ENCODE data around the gene NEUROG1. TPM values are rescaled to one million over a fixed set of nuclear protein-coding genes. Genes with fewer than 3 reads are reported as not detected.

NEUROG1 gene
- total and polyA plus RNA-seq, 4 donors: not detected

GRCh38 chr5:135484674-135485086 lies 51.1 kb downstream of the NEUROG1 start:
- no peak for DNase-seq
- peaks cover 0 to 25% (median 1%) of the 10 kb centered on the region in 5 donors for H3K4me1 ChIP-seq (ENCODE audit: control insufficient read depth in 5 of 5, insufficient read depth in 5 of 5, low read length in 5 of 5)
- no peaks in the 10 kb centered on the region for H3K36me3 ChIP-seq (ENCODE audit: control insufficient read depth in 4 of 4, insufficient read depth in 4 of 4, low read length in 4 of 4)
- no peak for ATAC-seq (ENCODE audit: insufficient read depth, low FRiP score)
- no peak overlapping the region for H3K4me3 ChIP-seq
- 54 to 84% methylated on average over 5 of the region's 5 CpGs for WGBS, 2 donors
- H3K27ac ChIP-seq (ENCODE audit: low read depth in 1 of 2, low read length in 1 of 2): no peak overlapping the region
- peaks cover 0 to 30% (median 20%) of the 10 kb centered on the region in 3 donors for H3K27me3 ChIP-seq (ENCODE audit: control insufficient read depth in 3 of 3, insufficient read depth in 3 of 3, low read length in 2 of 3)
- peaks cover 0 to 4% (median 0%) of the 10 kb centered on the region in 4 donors for H3K9me3 ChIP-seq (ENCODE audit: control insufficient read depth in 4 of 4, insufficient read depth in 3 of 4, low read length in 3 of 4)
- H3K9ac ChIP-seq (ENCODE audit: insufficient read depth in 1 of 2, low read length in 2 of 2): no peak overlapping the region
- TF ChIP-seq, protein P1, sequence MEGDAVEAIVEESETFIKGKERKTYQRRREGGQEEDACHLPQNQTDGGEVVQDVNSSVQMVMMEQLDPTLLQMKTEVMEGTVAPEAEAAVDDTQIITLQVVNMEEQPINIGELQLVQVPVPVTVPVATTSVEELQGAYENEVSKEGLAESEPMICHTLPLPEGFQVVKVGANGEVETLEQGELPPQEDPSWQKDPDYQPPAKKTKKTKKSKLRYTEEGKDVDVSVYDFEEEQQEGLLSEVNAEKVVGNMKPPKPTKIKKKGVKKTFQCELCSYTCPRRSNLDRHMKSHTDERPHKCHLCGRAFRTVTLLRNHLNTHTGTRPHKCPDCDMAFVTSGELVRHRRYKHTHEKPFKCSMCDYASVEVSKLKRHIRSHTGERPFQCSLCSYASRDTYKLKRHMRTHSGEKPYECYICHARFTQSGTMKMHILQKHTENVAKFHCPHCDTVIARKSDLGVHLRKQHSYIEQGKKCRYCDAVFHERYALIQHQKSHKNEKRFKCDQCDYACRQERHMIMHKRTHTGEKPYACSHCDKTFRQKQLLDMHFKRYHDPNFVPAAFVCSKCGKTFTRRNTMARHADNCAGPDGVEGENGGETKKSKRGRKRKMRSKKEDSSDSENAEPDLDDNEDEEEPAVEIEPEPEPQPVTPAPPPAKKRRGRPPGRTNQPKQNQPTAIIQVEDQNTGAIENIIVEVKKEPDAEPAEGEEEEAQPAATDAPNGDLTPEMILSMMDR (IDR thresholded peaks at IDR 0.05; ENCODE audit: control extremely low read depth, extremely low read depth): no peak

Other genes starting within 250 kb of the NEUROG1 start
- 100 to 1,000 TPM; 210 to 286 TPM for gene MACROH2A1, start 136.7 kb downstream of the NEUROG1 start, total RNA-seq
- 100 to 1,000 TPM; 149 to 334 TPM for gene MACROH2A1, start 136.7 kb downstream of the NEUROG1 start, polyA plus RNA-seq
- gene DCANP1, start 88.6 kb downstream of the NEUROG1 start, total RNA-seq: under 1 TPM; 0.09 to 0.43 TPM
- gene DCANP1, start 88.6 kb downstream of the NEUROG1 start, polyA plus RNA-seq: under 1 TPM; 0.14 to 0.51 TPM
- gene TIFAB, start 83.6 kb downstream of the NEUROG1 start, total RNA-seq: under 1 TPM; 0.15 to 0.88 TPM
- gene TIFAB, start 83.6 kb downstream of the NEUROG1 start, polyA plus RNA-seq: under 1 TPM; 0.31 to 0.39 TPM
- gene CXCL14, start 43.0 kb upstream of the NEUROG1 start, total RNA-seq: 10 to 100 TPM in 1 of 2 donors, 1 to 10 TPM in 1; 1.6 to 31.4 TPM
- 1 to 10 TPM; 2.3 to 2.5 TPM for gene CXCL14, start 43.0 kb upstream of the NEUROG1 start, polyA plus RNA-seq

All from lung (tissue), 12 donors.